Cardiac muscle cell (in vitro differentiated cells and primary cell): ENCODE data around the gene SHPK. TPM values are rescaled to one million over a fixed set of nuclear protein-coding genes. Genes with fewer than 3 reads are reported as not detected.

ENCODE experiments used
- DNase-seq, 2 donors: peaks; one replicate each; pipeline versions ENCODE4 v3.0.0 to v3.0.0-alpha.2; 2010 to 2017; ENCODE audit warnings: low read depth in 1 of 2, low spot score in 1 of 2
- H3K27ac ChIP-seq: fragments of 200-600 bp; sonication (generic); 2 replicates; pipeline ENCODE4 v1.5.1; 2016
- H3K27me3 ChIP-seq: fragments of 200-600 bp; sonication (generic); 2 replicates; pipeline ENCODE4 v1.6.0; 2016; ENCODE audit warnings: control low read depth
- H3K36me3 ChIP-seq: fragments of 200-600 bp; sonication (generic); 2 replicates; pipeline ENCODE4 v1.5.1; 2016; ENCODE audit warnings: control low read depth
- H3K4me1 ChIP-seq: fragments of 200-600 bp; sonication (generic); 2 replicates; pipeline ENCODE4 v1.8.1; 2017; ENCODE audit warnings: low read depth, mild to moderate bottlenecking, mixed run types
- H3K4me3 ChIP-seq: fragments of 200-600 bp; sonication (generic); 2 replicates; pipeline ENCODE4 v1.5.1; 2016; ENCODE audit warnings: mild to moderate bottlenecking
- H3K9me3 ChIP-seq: fragments of 200-600 bp; sonication (generic); 2 replicates; pipeline ENCODE4 v1.5.1; 2017; ENCODE audit warnings: low read depth, mild to moderate bottlenecking, control low read depth
- CTCF ChIP-seq: IDR thresholded peaks from 2 replicates; pipeline ENCODE4 v1.5.1; 2012; ENCODE audit warnings: low read depth, mild to moderate bottlenecking, low read length
- polyA plus RNA-seq: library from polyadenylated mRNA; unstranded; fragments of >200 nt; fragmentation: Nextera tagmentation; extraction: Ambion mirVana; gene quantifications from 2 replicates; pipeline ENCODE4 v1.2.1, GENCODE V29; 2016
- total RNA-seq: library from RNA; depleted of rRNA; stranded (reverse); fragments of >200 nt; gene quantifications from 2 replicates; pipeline ENCODE4 v1.2.3, GENCODE V29; 2016

SHPK gene
- total and polyA plus RNA-seq, 2 experiments from 2014 or later, result 3.6 to 8.8 TPM

DNA sequence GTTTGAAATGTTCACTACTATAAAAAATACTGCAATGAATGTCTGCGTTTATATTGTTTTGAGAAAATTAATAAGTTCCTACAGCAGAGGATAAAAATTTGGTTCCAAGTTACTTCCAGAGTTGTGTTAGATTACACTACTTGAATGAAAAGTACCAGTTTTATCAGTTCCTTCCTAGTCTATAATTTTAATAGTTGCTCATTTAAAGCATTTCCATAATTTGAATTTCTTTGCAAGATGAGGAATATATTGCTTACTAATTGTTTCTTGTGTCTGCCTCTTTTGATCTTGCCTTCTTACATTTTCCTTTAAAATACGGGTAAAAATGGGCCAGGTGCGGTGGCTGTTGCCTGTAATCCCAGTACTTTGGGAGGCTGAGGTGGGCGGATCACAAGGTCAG, 36.5 kb upstream of the SHPK start:
- no peak for DNase-seq
- Histone ChIP-seq H3K9me3 (no peaks in the 10 kb centered on the region), H3K27me3 (no peaks in the 10 kb centered on the region), H3K4me3 (no peak overlapping the region), H3K27ac (no peak overlapping the region), H3K4me1 (no peaks in the 10 kb centered on the region), H3K36me3 (no peaks in the 10 kb centered on the region)
- no peak for TF ChIP-seq CTCF

DNA sequence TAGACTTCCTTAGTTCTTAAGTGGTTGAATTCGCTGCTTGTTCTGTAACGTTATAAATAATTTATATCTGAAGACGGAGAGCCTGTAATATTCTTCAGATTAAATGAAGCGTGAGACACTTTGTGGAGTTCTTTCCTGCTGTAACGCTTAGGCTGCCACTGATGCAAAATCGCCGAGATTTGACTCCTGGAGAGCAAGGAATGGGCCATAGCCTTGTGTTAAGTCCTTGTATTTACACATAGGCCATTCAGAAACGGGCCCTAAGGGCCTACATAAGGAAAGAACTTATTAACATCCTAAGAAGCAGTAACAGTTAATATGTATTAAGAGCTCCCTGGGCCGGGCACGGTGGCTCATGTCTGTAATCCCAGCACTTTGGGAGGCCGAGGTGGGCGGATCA, 33.5 kb upstream of the SHPK start:
- no peak for DNase-seq
- no peak for TF ChIP-seq CTCF
- Histone ChIP-seq H3K4me3 (peak overlapping the region; percentile 78), H3K27me3 (no peaks in the 10 kb centered on the region), H3K9me3 (no peaks in the 10 kb centered on the region), H3K36me3 (peaks cover 4% of the 10 kb centered on the region), H3K4me1 (peaks cover 11% of the 10 kb centered on the region), H3K27ac (peak overlapping the region; percentile 95)

DNA sequence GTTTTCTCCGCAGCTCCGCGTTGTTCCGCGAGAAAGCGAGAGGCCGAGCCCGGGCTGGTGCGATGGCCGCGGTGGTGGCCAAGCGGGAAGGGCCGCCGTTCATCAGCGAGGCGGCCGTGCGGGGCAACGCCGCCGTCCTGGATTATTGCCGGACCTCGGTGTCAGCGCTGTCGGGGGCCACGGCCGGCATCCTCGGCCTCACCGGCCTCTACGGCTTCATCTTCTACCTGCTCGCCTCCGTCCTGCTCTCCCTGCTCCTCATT, 33.0 kb upstream of the SHPK start:
- Histone ChIP-seq H3K27me3 (no peaks in the 10 kb centered on the region), H3K4me3 (peak overlapping the region; percentile 78), H3K27ac (peak overlapping the region; percentile 95), H3K4me1 (peaks cover 11% of the 10 kb centered on the region), H3K9me3 (no peaks in the 10 kb centered on the region), H3K36me3 (peaks cover 6% of the 10 kb centered on the region)
- DNase-seq, result no peak
- no peak for TF ChIP-seq CTCF

- Histone ChIP-seq H3K27me3 (no peaks in the 10 kb centered on the region), H3K4me1 (peaks cover 11% of the 10 kb centered on the region), H3K4me3 (peak within 1 kb of the TSS; percentile 78), H3K9me3 (no peaks in the 10 kb centered on the region), H3K36me3 (peaks cover 6% of the 10 kb centered on the region), H3K27ac (peak within 1 kb of the TSS; percentile 97)
- peak; percentile 98 to 100 for DNase-seq
- no peak for TF ChIP-seq CTCF
Observed at GRCh38 chr17:3668279-3669084, 32.4 kb upstream of the SHPK start, which contains the start of the genes EMC6 and TAX1BP3. TSS of gene EMC6 (plus strand) at chr17:3668812. CDS start at chr17:3669147, 335 bp downstream. TSS of gene TAX1BP3 (minus strand) at chr17:3668578. CDS start at chr17:3668526, 52 bp downstream.

DNA sequence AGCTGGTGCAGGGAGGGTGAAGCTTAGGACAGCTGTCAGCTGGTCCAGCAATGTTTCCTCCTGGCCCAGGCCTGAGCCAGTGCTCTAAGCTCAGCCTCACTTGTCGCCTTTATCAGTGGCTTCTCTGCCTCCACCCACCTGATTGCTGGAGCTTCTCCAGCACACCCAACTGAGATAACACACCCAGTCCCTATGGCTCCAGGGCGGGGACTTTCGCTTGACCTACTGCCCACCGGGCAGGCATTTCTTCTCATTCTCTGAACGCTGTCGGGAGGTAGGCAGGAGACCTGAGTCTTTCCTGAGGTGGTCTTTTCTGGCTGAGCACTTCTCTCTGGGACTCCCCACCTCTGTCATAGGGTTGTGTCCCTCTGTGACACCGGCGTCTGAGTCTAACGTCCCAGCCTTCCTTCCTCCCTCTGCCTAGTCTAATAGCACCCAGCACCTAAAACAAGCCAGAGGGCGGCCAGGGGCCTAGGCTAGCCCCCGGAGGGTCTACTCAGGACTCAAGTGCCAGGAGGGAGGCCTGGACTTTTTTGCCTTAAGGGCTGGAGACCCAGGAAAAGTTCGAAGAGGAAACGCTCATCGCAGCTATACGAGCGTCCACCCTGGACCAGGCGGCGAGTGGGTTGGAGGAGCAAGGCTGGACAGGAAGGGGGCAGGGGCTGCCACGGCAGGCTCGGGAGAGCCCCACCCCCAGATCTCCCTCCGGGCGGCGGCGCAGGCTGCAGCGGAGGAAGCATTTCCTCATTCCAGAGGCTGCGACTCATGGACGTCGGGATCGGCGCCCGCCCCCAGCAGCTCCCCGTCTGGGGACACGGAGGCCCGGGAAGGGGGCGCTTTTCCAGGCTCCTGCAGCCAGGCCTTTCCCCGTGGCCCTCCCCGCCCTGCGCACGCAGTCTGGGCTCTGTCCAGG, 31.6 kb upstream of the SHPK start:
- H3K9me3 ChIP-seq, result no peaks in the 10 kb centered on the region
- TF ChIP-seq CTCF, result no peak
- peaks cover 11% of the 10 kb centered on the region for H3K4me1 ChIP-seq
- H3K36me3 ChIP-seq, result peaks cover 6% of the 10 kb centered on the region
- H3K4me3 ChIP-seq, result peak overlapping the region; percentile 78
- peak; percentile 91 to 96 for DNase-seq
- H3K27me3 ChIP-seq, result no peaks in the 10 kb centered on the region
- H3K27ac ChIP-seq, result peak overlapping the region; percentile 97
